ENCODE results near the gene PLOD2. TPM values are rescaled to one million over a fixed set of nuclear protein-coding genes. Genes with fewer than 3 reads are reported as not detected.

Gene PLOD2
- total and polyA plus RNA-seq, 2 of the 4 experiments (the other 2 are of a cell fraction): 84.0 to 117 TPM

DNA sequence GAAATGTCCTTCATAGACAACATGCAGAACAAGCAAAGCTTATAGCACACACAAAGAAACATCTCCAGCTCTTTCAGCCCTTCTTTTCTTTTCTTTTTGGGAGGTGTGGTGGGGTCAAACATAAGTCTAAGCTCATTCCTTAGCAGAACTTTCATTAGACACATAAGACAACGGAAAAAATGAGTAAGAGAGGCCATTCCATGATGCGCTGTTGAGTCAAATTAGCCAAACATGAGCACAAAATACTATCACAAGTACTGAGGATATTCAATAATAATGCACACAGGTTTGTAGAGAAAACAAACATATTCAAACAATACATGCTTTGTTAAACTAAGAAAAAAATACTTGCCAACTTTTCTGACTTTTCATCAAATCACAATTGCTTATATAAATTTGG, 83.0 kb downstream of the PLOD2 start:
- dilution Hi-C loops (cut with HindIII; ENCODE audit: low sequenced_read_pairs, unreplicated experiment): no loop called here
- H3K27me3 ChIP-seq (ENCODE audit: control insufficient read depth, insufficient read depth, low read length): no peaks in the 10 kb centered on the region
- no peak overlapping the region for H2BK5ac ChIP-seq (ENCODE audit: low read depth, low read length, poor library complexity, severe bottlenecking)
- H3K18ac ChIP-seq (ENCODE audit: low read depth, low read length): no peak overlapping the region
- peak; percentile 25 for DNase-seq
- H3K27ac ChIP-seq (ENCODE audit: insufficient read depth, low read length): no peak overlapping the region
- no peak overlapping the region for H3K14ac ChIP-seq (replicated peaks; ENCODE audit: low read depth, low read length)
- no peaks in the 10 kb centered on the region for H3K9me1 ChIP-seq (ENCODE audit: insufficient read depth, low read length)
- no peak for ATAC-seq (ENCODE audit: low read depth)
- no peak overlapping the region for H4K91ac ChIP-seq (ENCODE audit: insufficient read depth, low read depth, low read length)
- intact Hi-C loops (cut with micrococcal nuclease): no loop called here
- no peak overlapping the region for H2BK15ac ChIP-seq (ENCODE audit: low read depth, low read length)
- H3K36me3 ChIP-seq (ENCODE audit: control insufficient read depth, insufficient read depth, low read length): peaks cover 5% of the 10 kb centered on the region; the same call in 1 of the 2 replicates
- no peak overlapping the region for H4K5ac ChIP-seq (ENCODE audit: low read depth, low read length)
- BruUV-seq (replicated peaks): no TSS peak
- H3K9ac ChIP-seq (ENCODE audit: low read depth, low read length): no peak overlapping the region
- no peak overlapping the region for H3K4ac ChIP-seq (ENCODE audit: low read depth, low read length)
- no peak overlapping the region for H4K8ac ChIP-seq (ENCODE audit: low read depth in 2 of 2, low read length in 2 of 2)
- H2BK20ac ChIP-seq (ENCODE audit: low read depth, low read length): no peak overlapping the region
- no peak for TF ChIP-seq RAD21 (IDR thresholded peaks at IDR 0.05; ENCODE audit: low read length)
- no peak for TF ChIP-seq BHLHE40 (IDR thresholded peaks at IDR 0.05; ENCODE audit: low read depth, low read length)
- TF ChIP-seq MXI1 (IDR thresholded peaks at IDR 0.05; ENCODE audit: borderline replicate concordance, low read depth, low read length): no peak
- TF ChIP-seq CHD1 (IDR thresholded peaks at IDR 0.05; ENCODE audit: low read depth, low read length): no peak
- TF ChIP-seq, protein P1, sequence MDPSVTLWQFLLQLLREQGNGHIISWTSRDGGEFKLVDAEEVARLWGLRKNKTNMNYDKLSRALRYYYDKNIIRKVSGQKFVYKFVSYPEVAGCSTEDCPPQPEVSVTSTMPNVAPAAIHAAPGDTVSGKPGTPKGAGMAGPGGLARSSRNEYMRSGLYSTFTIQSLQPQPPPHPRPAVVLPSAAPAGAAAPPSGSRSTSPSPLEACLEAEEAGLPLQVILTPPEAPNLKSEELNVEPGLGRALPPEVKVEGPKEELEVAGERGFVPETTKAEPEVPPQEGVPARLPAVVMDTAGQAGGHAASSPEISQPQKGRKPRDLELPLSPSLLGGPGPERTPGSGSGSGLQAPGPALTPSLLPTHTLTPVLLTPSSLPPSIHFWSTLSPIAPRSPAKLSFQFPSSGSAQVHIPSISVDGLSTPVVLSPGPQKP (IDR thresholded peaks at IDR 0.05; ENCODE audit: borderline replicate concordance, low read depth, low read length): no peak
- TF ChIP-seq MAFK (IDR thresholded peaks at IDR 0.05; ENCODE audit: low read depth, low read length): no peak
- no peak for TF ChIP-seq POLR2A (IDR thresholded peaks at IDR 0.05; ENCODE audit: low read depth, low read length)
- ChIA-PET CTCF (interaction anchor here (1.3 kb wide), 2 partner anchors 13 to 112 kb away, joined by 3 read pairs; no protein-coding TSS in a partner anchor), POLR2A (ENCODE audit: unreplicated experiment) (no interaction called here)
- WGBS, 2 experiments (ENCODE audit: extremely low coverage in 2 of 2, insufficient read length in 1 of 2): no CpG with 5 or more reads among the region's 2 CpGs
- no peak overlapping the region for H2AK5ac ChIP-seq (ENCODE audit: low read depth, low read length)
- no peaks in the 10 kb centered on the region; the same call in 1 of the 2 replicates for H4K20me1 ChIP-seq (ENCODE audit: insufficient read depth, low read length)
- H2AK9ac ChIP-seq (replicated peaks; ENCODE audit: low read depth, low read length, poor library complexity): no peak overlapping the region
- no peak overlapping the region for H3K23ac ChIP-seq (ENCODE audit: low read depth, low read length)
- H3K56ac ChIP-seq (ENCODE audit: extremely low read depth, insufficient read depth, low read length): no peak overlapping the region
- H3K9me3 ChIP-seq (ENCODE audit: control insufficient read depth, insufficient read depth, low read length): no peaks in the 10 kb centered on the region
- in situ Hi-C loops (cut with MboI; ENCODE audit: low sequenced_read_pairs): no loop called here
- H3K4me2 ChIP-seq (ENCODE audit: low read depth, low read length): no peak overlapping the region
- no peaks in the 10 kb centered on the region for H3K4me1 ChIP-seq (ENCODE audit: control insufficient read depth, insufficient read depth, low read length)
- H3K79me1 ChIP-seq (ENCODE audit: low read depth in 1 of 2, low read length in 2 of 2): peaks cover 0 to 4% of the 10 kb centered on the region in 2 experiments
- H2AFZ ChIP-seq (replicated peaks; ENCODE audit: low read length, poor library complexity): no peak overlapping the region
- no peak overlapping the region for H2BK120ac ChIP-seq (ENCODE audit: low read depth, low read length)
- no peak overlapping the region for H3K4me3 ChIP-seq (ENCODE audit: insufficient read depth, low read depth, low read length)

All from IMR-90 (cell line).